ENCODE measurements around the gene AVEN. TPM values are rescaled to one million over a fixed set of nuclear protein-coding genes. Genes with fewer than 3 reads are reported as not detected.

Gene AVEN
- total and polyA plus RNA-seq, 9 of the 15 experiments (the other 6 are each of a cell fraction or from before 2014, with no cell fraction given) = 1.5 to 6.4 (median 4.7) TPM

DNA sequence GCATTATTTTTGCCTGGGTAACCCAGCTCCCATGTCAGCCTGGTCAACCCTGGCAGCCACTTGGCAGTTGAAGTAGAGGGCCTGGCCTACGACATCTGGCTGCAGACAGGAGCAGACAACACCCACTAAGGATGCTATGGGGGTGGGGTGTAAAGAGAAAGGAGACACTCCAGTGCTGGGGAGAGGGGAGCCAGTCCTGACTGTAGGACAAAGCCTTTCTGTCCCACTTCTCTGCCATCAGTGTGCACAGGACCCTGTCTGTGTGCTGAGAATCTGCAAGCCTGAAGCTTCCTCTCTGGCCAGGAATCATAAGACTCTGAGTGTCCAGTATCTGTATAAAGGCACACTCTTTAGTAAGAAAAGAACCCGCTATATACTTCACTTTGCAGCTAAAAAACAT is 167.0 kb downstream of the AVEN start (continued):
- TF ChIP-seq ZNF584 (CRISPR knock-in tag; IDR thresholded peaks at IDR 0.05; ENCODE audit: low read depth) = no peak

DNA sequence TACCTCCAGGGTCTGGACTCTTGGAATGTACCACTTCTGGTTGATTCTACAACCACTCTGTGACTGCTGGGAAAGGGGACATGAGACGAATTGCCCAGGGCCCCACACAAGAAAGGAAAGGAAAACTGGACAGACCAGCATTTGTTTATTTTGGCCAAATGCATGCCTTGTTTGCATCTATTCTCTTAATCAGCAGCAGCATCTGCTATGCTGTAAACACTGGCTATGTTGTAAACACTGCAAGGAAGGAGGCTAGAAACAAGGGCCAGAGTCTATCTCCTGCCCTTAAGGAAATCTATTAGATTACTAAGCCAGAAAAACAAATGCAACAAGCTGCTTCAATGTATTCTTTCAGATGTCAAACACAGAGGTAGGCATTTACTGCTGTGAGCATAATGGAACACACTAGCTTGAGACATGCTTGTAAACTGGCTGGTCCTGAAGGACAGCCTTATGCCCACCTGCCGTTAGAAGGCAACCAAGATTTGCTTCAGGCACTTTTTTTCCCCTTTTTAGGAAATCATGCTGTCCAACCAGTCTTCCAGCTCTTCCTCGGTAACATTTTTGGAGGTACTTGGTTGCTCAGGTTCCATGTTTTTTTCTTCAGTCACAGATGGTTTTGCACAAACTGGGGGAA is 172.8 kb downstream of the AVEN start:
- intact Hi-C loops (cut with micrococcal nuclease) (no loop called here), in situ Hi-C loops (cut with MboI) (no loop called here)
- ChIA-PET POLR2A (no interaction called here), CTCF (ENCODE audit: low intra/inter-chr PET ratio) (no interaction called here)
- ATAC-seq (no peak), FAIRE-seq (no peak), DNase-seq (ENCODE audit: extremely low read depth in 1 of 4, low spot score in 3 of 4) (no peak)
- Histone ChIP-seq H3K9ac (ENCODE audit: insufficient read depth in 1 of 2, low read depth in 2 of 2, low read length in 2 of 2) (no peak overlapping the region), H3K9me1 (ENCODE audit: control insufficient read depth, insufficient read depth, low read length) (no peaks in the 10 kb centered on the region), H2AFZ (ENCODE audit: low read depth, low read length) (no peak overlapping the region), H4K20me1 (replicated peaks; ENCODE audit: control insufficient read depth, insufficient read depth, low read length) (no peaks in the 10 kb centered on the region), H3K27ac (ENCODE audit: extremely low read depth, low read depth, low read length) (no peak overlapping the region), H3K4me2 (ENCODE audit: insufficient read depth, low read length) (no peak overlapping the region), H3K4me3 (no peak overlapping the region), H3K79me2 (ENCODE audit: control insufficient read depth, insufficient read depth, low read length) (no peaks in the 10 kb centered on the region), H3K4me1 (replicated peaks in 1 of 2; ENCODE audit: control insufficient read depth in 2 of 2, insufficient read depth in 2 of 2, low read length in 2 of 2) (no peaks in the 10 kb centered on the region), H3K9me3 (replicated peaks; ENCODE audit: control insufficient read depth, insufficient read depth, low read depth, low read length) (no peaks in the 10 kb centered on the region), H3K36me3 (ENCODE audit: control insufficient read depth, insufficient read depth, low read length) (no peaks in the 10 kb centered on the region), H3K27me3 (ENCODE audit: control insufficient read depth in 2 of 2, insufficient read depth in 2 of 2, low read length in 2 of 2) (peaks cover 2 to 5% of the 10 kb centered on the region in 2 experiments; a peak in 4 of 5 replicates)
- BruUV-seq (replicated peaks) = no TSS peak
- no peak for TF ChIP-seq STAT5A (IDR thresholded peaks at IDR 0.05; ENCODE audit: borderline replicate concordance, low read length)
- TF ChIP-seq HMG20A (CRISPR knock-in tag; conservative IDR thresholded peaks at IDR 0.05) = no peak
- whole genome bisulfite sequencing (ENCODE audit: insufficient coverage, low coverage, missing lambda C conversion rate) = 0% methylated on average over 3 of the region's 3 CpGs

DNA sequence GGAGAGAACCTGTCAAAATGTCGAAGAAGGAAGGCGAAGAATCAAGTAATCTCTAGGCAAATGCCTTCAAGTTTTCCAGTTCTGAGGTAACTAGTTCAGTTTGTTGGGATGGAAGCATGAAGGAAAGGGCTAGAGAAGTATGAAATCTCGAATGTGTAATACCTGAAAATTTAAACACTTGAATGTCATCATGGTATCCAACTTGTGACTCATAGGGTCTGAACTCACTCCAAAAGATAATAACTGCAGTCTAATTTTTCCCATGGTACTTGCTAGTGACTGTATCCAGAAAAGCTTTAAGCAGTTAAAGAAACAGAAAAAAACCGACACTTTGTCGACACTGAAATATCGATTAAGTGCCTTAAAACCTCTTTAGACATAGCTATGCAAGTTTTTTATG is 173.6 kb downstream of the AVEN start:
- Histone ChIP-seq H3K27me3 (ENCODE audit: control insufficient read depth in 2 of 2, insufficient read depth in 2 of 2, low read length in 2 of 2) (peaks cover 0 to 5% of the 10 kb centered on the region in 2 experiments; a peak in 3 of 5 replicates), H3K27ac (ENCODE audit: extremely low read depth, low read depth, low read length) (no peak overlapping the region), H3K4me3 (no peak overlapping the region), H3K9me1 (ENCODE audit: control insufficient read depth, insufficient read depth, low read length) (no peaks in the 10 kb centered on the region), H3K79me2 (ENCODE audit: control insufficient read depth, insufficient read depth, low read length) (no peaks in the 10 kb centered on the region), H4K20me1 (replicated peaks; ENCODE audit: control insufficient read depth, insufficient read depth, low read length) (no peaks in the 10 kb centered on the region), H2AFZ (ENCODE audit: low read depth, low read length) (no peak overlapping the region), H3K4me2 (ENCODE audit: insufficient read depth, low read length) (no peak overlapping the region), H3K9ac (ENCODE audit: insufficient read depth in 1 of 2, low read depth in 2 of 2, low read length in 2 of 2) (no peak overlapping the region), H3K4me1 (replicated peaks in 1 of 2; ENCODE audit: control insufficient read depth in 2 of 2, insufficient read depth in 2 of 2, low read length in 2 of 2) (no peaks in the 10 kb centered on the region), H3K9me3 (replicated peaks; ENCODE audit: control insufficient read depth, insufficient read depth, low read depth, low read length) (no peaks in the 10 kb centered on the region), H3K36me3 (ENCODE audit: control insufficient read depth, insufficient read depth, low read length) (no peaks in the 10 kb centered on the region)
- intact Hi-C loops (cut with micrococcal nuclease) = no loop called here
- ChIA-PET POLR2A (no interaction called here), CTCF (ENCODE audit: low intra/inter-chr PET ratio) (no interaction called here)
- in situ Hi-C loops (cut with MboI) = no loop called here
- 3% methylated on average over 6 of the region's 6 CpGs for WGBS (ENCODE audit: insufficient coverage, low coverage, missing lambda C conversion rate)
- no peak for DNase-seq (ENCODE audit: extremely low read depth in 1 of 4, low spot score in 3 of 4)
- no peak for FAIRE-seq
- ATAC-seq = no peak
- no TSS peak for BruUV-seq (replicated peaks)
- TF ChIP-seq, protein P1, sequence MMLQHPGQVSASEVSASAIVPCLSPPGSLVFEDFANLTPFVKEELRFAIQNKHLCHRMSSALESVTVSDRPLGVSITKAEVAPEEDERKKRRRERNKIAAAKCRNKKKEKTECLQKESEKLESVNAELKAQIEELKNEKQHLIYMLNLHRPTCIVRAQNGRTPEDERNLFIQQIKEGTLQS (IDR thresholded peaks at IDR 0.05) = no peak
- TF ChIP-seq, protein P1 (CRISPR knock-in tag; conservative IDR thresholded peaks at IDR 0.05) = no peak
- TF ChIP-seq TAF1 (IDR thresholded peaks at IDR 0.05; ENCODE audit: control insufficient read depth, extremely low read depth, insufficient read depth, low read length, severe bottlenecking) = no peak
- TF ChIP-seq RUNX1 (IDR thresholded peaks at IDR 0.05; ENCODE audit: low read depth) = no peak
- TF ChIP-seq ZNF444 (CRISPR knock-in tag; IDR thresholded peaks at IDR 0.05) = no peak
- TF ChIP-seq ZNF644 (tag; IDR thresholded peaks at IDR 0.05; ENCODE audit: low read depth) = no peak
- TF ChIP-seq, protein P2, sequence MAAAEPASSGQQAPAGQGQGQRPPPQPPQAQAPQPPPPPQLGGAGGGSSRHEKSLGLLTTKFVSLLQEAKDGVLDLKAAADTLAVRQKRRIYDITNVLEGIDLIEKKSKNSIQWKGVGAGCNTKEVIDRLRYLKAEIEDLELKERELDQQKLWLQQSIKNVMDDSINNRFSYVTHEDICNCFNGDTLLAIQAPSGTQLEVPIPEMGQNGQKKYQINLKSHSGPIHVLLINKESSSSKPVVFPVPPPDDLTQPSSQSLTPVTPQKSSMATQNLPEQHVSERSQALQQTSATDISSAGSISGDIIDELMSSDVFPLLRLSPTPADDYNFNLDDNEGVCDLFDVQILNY (CRISPR knock-in tag; IDR thresholded peaks at IDR 0.05) = no peak
- TF ChIP-seq MCM5 (IDR thresholded peaks at IDR 0.05; ENCODE audit: low read depth) = no peak
- TF ChIP-seq SIRT6 (IDR thresholded peaks at IDR 0.05; ENCODE audit: low read depth, low read length) = no peak
- no peak for TF ChIP-seq NFRKB (IDR thresholded peaks at IDR 0.05; ENCODE audit: low read depth)
- TF ChIP-seq ESRRB (CRISPR knock-in tag; IDR thresholded peaks at IDR 0.05; ENCODE audit: borderline replicate concordance) = no peak
